ENCODE data around the gene CECR2. TPM values are rescaled to one million over a fixed set of nuclear protein-coding genes. Genes with fewer than 3 reads are reported as not detected.

Gene CECR2
- total RNA-seq, 2 experiments from 2014 or later = not detected

GRCh38 chr22:17349172-17349571, 20.1 kb upstream of the CECR2 start:
- no peak overlapping the region for H3K27ac Mint-ChIP-seq
- CTCF ChIA-PET = interaction anchor here (1.4 kb wide), 1 partner anchor 291 kb away, joined by 3 read pairs; no protein-coding TSS in a partner anchor
- Histone ChIP-seq H3K4me3 (ENCODE audit: low read length) (no peak overlapping the region), H3K27me3 (ENCODE audit: control insufficient read depth in 1 of 2, insufficient read depth in 2 of 2, low read length in 2 of 2) (no peaks in the 10 kb centered on the region), H3K36me3 (ENCODE audit: insufficient read depth, low read length) (no peaks in the 10 kb centered on the region), H3K4me1 (ENCODE audit: insufficient read depth, low read length) (no peaks in the 10 kb centered on the region), H3K27ac (ENCODE audit: low read depth in 1 of 2, low read length in 2 of 2) (no peak overlapping the region), H3K9me3 (ENCODE audit: control insufficient read depth in 1 of 2, insufficient read depth in 1 of 2, low read length in 2 of 2) (no peaks in the 10 kb centered on the region)
- no peak for ATAC-seq (ENCODE audit: poor library complexity)
- H3K4me1 Mint-ChIP-seq (ENCODE audit: low read depth) = peaks cover 5% of the 10 kb centered on the region
- no peak for TF ChIP-seq CTCF (IDR thresholded peaks at IDR 0.05)
- POLR2A ChIA-PET = interaction anchor here (0.5 kb wide), 1 partner anchor 12 kb away, joined by 3 read pairs; no protein-coding TSS in a partner anchor
- H3K4me3 Mint-ChIP-seq = no peak overlapping the region
- intact Hi-C loops (cut with DNase I, micrococcal nuclease) = loop anchor here in 1 of 2 experiments (10.0 kb wide), 1 partner anchor 56 kb away; no protein-coding TSS in a partner anchor
- no peaks in the 10 kb centered on the region for H3K36me3 Mint-ChIP-seq (ENCODE audit: low read depth)
- no peak for DNase-seq
- H3K27me3 Mint-ChIP-seq = peaks cover 11% of the 10 kb centered on the region
- H3K9me3 Mint-ChIP-seq = no peaks in the 10 kb centered on the region

GRCh38 chr22:17350292-17350691, 19.0 kb upstream of the CECR2 start:
- no peak for ATAC-seq (ENCODE audit: poor library complexity)
- CTCF ChIA-PET = no interaction called here
- H3K4me3 Mint-ChIP-seq = no peak overlapping the region

GRCh38 chr22:17352798-17353197, 16.5 kb upstream of the CECR2 start:
- Histone ChIP-seq H3K27me3 (ENCODE audit: control insufficient read depth in 1 of 2, insufficient read depth in 2 of 2, low read length in 2 of 2) (no peaks in the 10 kb centered on the region), H3K36me3 (ENCODE audit: insufficient read depth, low read length) (no peaks in the 10 kb centered on the region), H3K4me1 (ENCODE audit: insufficient read depth, low read length) (no peaks in the 10 kb centered on the region), H3K9me3 (ENCODE audit: control insufficient read depth in 1 of 2, insufficient read depth in 1 of 2, low read length in 2 of 2) (no peaks in the 10 kb centered on the region), H3K4me3 (ENCODE audit: low read length) (no peak overlapping the region), H3K27ac (ENCODE audit: low read depth in 1 of 2, low read length in 2 of 2) (no peak overlapping the region)
- peaks cover 11% of the 10 kb centered on the region for H3K27me3 Mint-ChIP-seq
- POLR2A ChIA-PET = no interaction called here
- H3K36me3 Mint-ChIP-seq (ENCODE audit: low read depth) = no peaks in the 10 kb centered on the region
- ATAC-seq (ENCODE audit: poor library complexity) (no peak), DNase-seq (no peak)
- H3K4me3 Mint-ChIP-seq = no peak overlapping the region
- H3K27ac Mint-ChIP-seq = no peak overlapping the region
- intact Hi-C loops (cut with DNase I, micrococcal nuclease) = no loop called here
- peaks cover 5% of the 10 kb centered on the region for H3K4me1 Mint-ChIP-seq (ENCODE audit: low read depth)
- H3K9me3 Mint-ChIP-seq = no peaks in the 10 kb centered on the region
- CTCF ChIA-PET = no interaction called here
- TF ChIP-seq CTCF (IDR thresholded peaks at IDR 0.05) = no peak

More at GRCh38 chr22:17350292-17350691, 19.0 kb upstream of the CECR2 start:
- POLR2A ChIA-PET = no interaction called here
- Mint-ChIP-seq H3K4me1 (ENCODE audit: low read depth) (peaks cover 5% of the 10 kb centered on the region), H3K27ac (no peak overlapping the region), H3K9me3 (no peaks in the 10 kb centered on the region), H3K27me3 (peaks cover 11% of the 10 kb centered on the region), H3K36me3 (ENCODE audit: low read depth) (no peaks in the 10 kb centered on the region)
- DNase-seq = no peak
- Histone ChIP-seq H3K36me3 (ENCODE audit: insufficient read depth, low read length) (no peaks in the 10 kb centered on the region), H3K9me3 (ENCODE audit: control insufficient read depth in 1 of 2, insufficient read depth in 1 of 2, low read length in 2 of 2) (no peaks in the 10 kb centered on the region), H3K27me3 (ENCODE audit: control insufficient read depth in 1 of 2, insufficient read depth in 2 of 2, low read length in 2 of 2) (no peaks in the 10 kb centered on the region), H3K4me1 (ENCODE audit: insufficient read depth, low read length) (no peaks in the 10 kb centered on the region), H3K27ac (ENCODE audit: low read depth in 1 of 2, low read length in 2 of 2) (no peak overlapping the region), H3K4me3 (ENCODE audit: low read length) (no peak overlapping the region)
- no peak for TF ChIP-seq CTCF (IDR thresholded peaks at IDR 0.05)
- intact Hi-C loops (cut with DNase I, micrococcal nuclease) = no loop called here

Data from CD4-positive, alpha-beta T cell (primary cell).